K562 (cell line): ENCODE measurements around the gene LRRC47. TPM values are rescaled to one million over a fixed set of nuclear protein-coding genes. Genes with fewer than 3 reads are reported as not detected.

Experiments
- ARID3A ChIP-seq: IDR thresholded peaks from 2 replicates; pipeline ENCODE4 v1.6.1; 2012; ENCODE audit warnings: low read depth, low read length, improper control_type of control experiment, borderline replicate concordance
- CSDE1 ChIP-seq, 2 experiments: fragments of 450-650 bp; IDR thresholded peaks; 2 replicates each; pipeline ENCODE4 v1.6.1; 2016; ENCODE audit warnings: mild to moderate bottlenecking in 1 of 2
- DACH1 ChIP-seq: fragments of 450-650 bp; IDR thresholded peaks from 2 replicates; pipeline ENCODE4 v1.6.1; 2018; ENCODE audit not compliant: partially characterized antibody
- EP400 ChIP-seq: fragments of 450-650 bp; IDR thresholded peaks from 2 replicates; pipeline ENCODE4 v1.6.1; 2017; ENCODE audit warnings: antibody characterized with exemption, mild to moderate bottlenecking, moderate library complexity
- ETS2 ChIP-seq: IDR thresholded peaks from 2 replicates; pipeline ENCODE4 v1.6.1; 2016; ENCODE audit warnings: borderline replicate concordance, missing genetic modification characterization, mild to moderate bottlenecking, moderate library complexity, missing compliant biosample characterization; ENCODE audit not compliant: poor library complexity, severe bottlenecking
- FOXP4 ChIP-seq: sonication (generic); formaldehyde crosslinking; IDR thresholded peaks from 2 replicates; pipeline ENCODE4 v1.8.0; 2022; ENCODE audit warnings: mild to moderate bottlenecking, missing genetic modification reagents, borderline replicate concordance
- GATAD2B ChIP-seq: fragments of 450-650 bp; IDR thresholded peaks from 2 replicates; pipeline ENCODE4 v1.6.1; 2017; ENCODE audit warnings: mild to moderate bottlenecking, borderline replicate concordance
- GTF2F1 ChIP-seq: IDR thresholded peaks from 2 replicates; pipeline ENCODE4 v1.6.1; 2011; ENCODE audit warnings: low read depth, low read length, improper control_type of control experiment
- HES1 ChIP-seq: fragments of 450-650 bp; IDR thresholded peaks from 2 replicates; pipeline ENCODE4 v1.6.1; 2016; ENCODE audit warnings: low read depth, mild to moderate bottlenecking, moderate library complexity
- HMGXB4 ChIP-seq: sonication (generic); formaldehyde crosslinking; IDR thresholded peaks from 2 replicates; pipeline ENCODE4 v1.8.1; 2023; ENCODE audit warnings: mild to moderate bottlenecking, missing genetic modification reagents
- IRF2 ChIP-seq: sonication (generic); formaldehyde crosslinking; IDR thresholded peaks from 2 replicates; pipeline ENCODE4 v1.8.1; 2022; ENCODE audit warnings: mild to moderate bottlenecking, missing genetic modification reagents
- MED1 ChIP-seq: sonication (generic); formaldehyde crosslinking; IDR thresholded peaks from 2 replicates; pipeline ENCODE4 v1.8.1; 2023; ENCODE audit warnings: missing genetic modification reagents, borderline replicate concordance
- MEIS2 ChIP-seq: fragments of 450-650 bp; IDR thresholded peaks from 2 replicates; pipeline ENCODE4 v1.6.1; 2014; ENCODE audit warnings: mild to moderate bottlenecking; ENCODE audit not compliant: partially characterized antibody
- MXI1 ChIP-seq: IDR thresholded peaks from 2 replicates; pipeline ENCODE4 v1.6.1; 2011; ENCODE audit warnings: low read depth, mild to moderate bottlenecking, improper control_type of control experiment, low read length
- PCBP1 ChIP-seq: fragments of 200-400 bp; formaldehyde crosslinking; IDR thresholded peaks from 2 replicates; pipeline ENCODE4 v1.6.1; 2018; ENCODE audit warnings: mild to moderate bottlenecking, low read depth, low read length; ENCODE audit not compliant: poor library complexity, severe bottlenecking
- POLR3G ChIP-seq: IDR thresholded peaks from 2 replicates; pipeline ENCODE4 v1.6.1; 2011; ENCODE audit not compliant: insufficient read length, insufficient replicate concordance; ENCODE audit errors: extremely low read depth
- PTTG1 ChIP-seq: fragments of 450-650 bp; IDR thresholded peaks from 2 replicates; pipeline ENCODE4 v1.6.1; 2016; ENCODE audit warnings: low read depth, mild to moderate bottlenecking, missing genetic modification characterization, missing compliant biosample characterization
- RFX5 ChIP-seq: IDR thresholded peaks from 2 replicates; pipeline ENCODE4 v1.6.1; 2011; ENCODE audit warnings: low read depth, mild to moderate bottlenecking, improper control_type of control experiment, low read length
- SMAD3 ChIP-seq: fragments of 450-650 bp; formaldehyde crosslinking; conservative IDR thresholded peaks from 2 replicates; pipeline ENCODE4 v1.4.0; 2020; ENCODE audit warnings: mild to moderate bottlenecking
- TARDBP ChIP-seq: fragments of 450-650 bp; IDR thresholded peaks from 2 replicates; pipeline ENCODE4 v1.6.1; 2016
- ZFX ChIP-seq: sonication (generic); formaldehyde crosslinking; IDR thresholded peaks from 2 replicates; pipeline ENCODE4 v1.8.0; 2022; ENCODE audit warnings: mild to moderate bottlenecking, missing genetic modification reagents, moderate library complexity
- ZNF133 ChIP-seq: fragments of 250-450 bp; sonication (Bioruptor Pico); IDR thresholded peaks from 2 replicates; pipeline ENCODE4 v1.4.0; 2020; ENCODE audit warnings: mild to moderate bottlenecking
- ZNF232 ChIP-seq: sonication (generic); formaldehyde crosslinking; IDR thresholded peaks from 2 replicates; pipeline ENCODE4 v1.8.0; 2022; ENCODE audit warnings: mild to moderate bottlenecking, missing genetic modification reagents
- ZNF780A ChIP-seq: fragments of 250-450 bp; sonication (Bioruptor Pico); IDR thresholded peaks from 2 replicates; pipeline ENCODE4 v1.5.0; 2021; ENCODE audit warnings: mild to moderate bottlenecking
- polyA plus RNA-seq, 8 experiments: library from polyadenylated mRNA; depleted of rRNA in 4 of 8; stranded (reverse) in 5 of 8; unstranded in 3 of 8; fragments of >200 nt; fragmentation: Nextera tagmentation in 2 of 8; fragmentation: Illumina TruSeq in 1 of 8; extraction: Ambion mirVana in 2 of 8; extraction: Trizol in 1 of 8; gene quantifications; 2 replicates each; pipeline versions ENCODE4 v1.2.1 to v1.2.3, GENCODE V29; 2011 to 2014; ENCODE audit warnings: inconsistent platforms in 1 of 8, missing spikeins in 1 of 8
- total RNA-seq, 7 experiments: library from RNA; depleted of rRNA in 6 of 7; stranded (reverse); fragments of >200 nt in 6 of 7; fragmentation: Illumina TruSeq in 2 of 7; extraction: Trizol in 2 of 7; gene quantifications; 2 replicates each; pipeline versions ENCODE4 v1.2.1 to v1.2.3, GENCODE V29; 2011 to 2021; ENCODE audit warnings: low replicate concordance in 1 of 7

The LRRC47 gene
- total and polyA plus RNA-seq, 9 of the 15 experiments (the other 6 are each of a cell fraction or from before 2014, with no cell fraction given): 4.6 to 68.0 (median 35.9) TPM

GRCh38 chr1:3774946-3775489, 21.3 kb downstream of the LRRC47 start (continued):
- TF ChIP-seq HMGXB4 (CRISPR knock-in tag) (no peak), ZFX (CRISPR knock-in tag) (peak; percentile 37; the same call in 1 of the 2 replicates), ZNF232 (CRISPR knock-in tag) (no peak), GTF2F1 (no peak), EP400 (no peak; the same call in 1 of the 2 replicates), MEIS2 (peak; percentile 11), PCBP1 (no peak), GATAD2B (no peak; the same call in 1 of the 2 replicates), FOXP4 (CRISPR knock-in tag) (no peak; the same call in 1 of the 2 replicates), CSDE1 (IDR thresholded peaks at IDR 0.05) (no peak), PTTG1 (tag) (no peak), MED1 (CRISPR knock-in tag) (no peak), ZNF780A (CRISPR knock-in tag) (no peak), RFX5 (no peak), ZNF133 (CRISPR knock-in tag) (no peak), ETS2 (tag) (no peak), MXI1 (peak; percentile 73), POLR3G (no peak), ARID3A (peak; percentile 59; the same call in 1 of the 2 replicates), SMAD3 (CRISPR knock-in tag) (0 out of 2 replicates have a peak, but pooled peaks have one; percentile 30), DACH1 (peak; percentile 41), HES1 (peak; percentile 76; the same call in 1 of the 2 replicates), TARDBP (no peak), IRF2 (CRISPR knock-in tag) (no peak)
